Embryonic facial prominence (tissue), 1 donor: ENCODE results near the gene SEC24C.

ENCODE experiments used
- DNase-seq: peaks from one replicate; pipeline ENCODE4 v3.0.0-alpha.2; 2016; ENCODE audit errors: extremely low spot score

Gene SEC24C

GRCh38 chr10:73812657-73813056 is 68.5 kb downstream of the SEC24C start:
- no peak for DNase-seq

- no peak for DNase-seq
Measured at GRCh38 chr10:73813333-73813732, 69.2 kb downstream of the SEC24C start.

- DNase-seq, result no peak
Measured at GRCh38 chr10:73814276-73814895, 70.2 kb downstream of the SEC24C start.

- DNase-seq, result no peak
Measured at GRCh38 chr10:73814896-73815718, 70.9 kb downstream of the SEC24C start.

- no peak for DNase-seq
Measured at GRCh38 chr10:73815719-73816030, 71.5 kb downstream of the SEC24C start.

GRCh38 chr10:73816917-73817729 is 73.0 kb downstream of the SEC24C start:
- no peak for DNase-seq

GRCh38 chr10:73817826-73818225 is 73.7 kb downstream of the SEC24C start:
- no peak for DNase-seq

- no peak for DNase-seq
Measured at GRCh38 chr10:73818402-73818801, 74.2 kb downstream of the SEC24C start.

GRCh38 chr10:73819081-73819480 is 74.9 kb downstream of the SEC24C start:
- DNase-seq, result no peak

- DNase-seq, result no peak
Measured at GRCh38 chr10:73819513-73820093, 75.4 kb downstream of the SEC24C start.
